GM12891 (cell line): ENCODE results near the gene NOX5.

Source experiments
- DNase-seq: peaks from one replicate; pipeline ENCODE4 v3.0.0; 2011; ENCODE audit warnings: low spot score; ENCODE audit not compliant: insufficient read length
- FAIRE-seq: peaks from 2 replicates; lab custom pipeline; 2011; peaks lifted over from hg19 to GRCh38; lab: Jason Lieb, UNC
- PAX5 ChIP-seq: IDR thresholded peaks from 2 replicates; pipeline ENCODE4 v1.6.1; 2011; ENCODE audit warnings: low read length, moderate library complexity, mild to moderate bottlenecking; ENCODE audit not compliant: insufficient read depth, severe bottlenecking
- POLR2A ChIP-seq: IDR thresholded peaks from 2 replicates; pipeline ENCODE4 v1.6.1; 2011; ENCODE audit warnings: low read depth, low read length, control low read depth
- POLR2AphosphoS5 ChIP-seq: IDR thresholded peaks from 2 replicates; pipeline ENCODE4 v1.6.1; 2011; ENCODE audit warnings: low read depth, low read length, control low read depth
- POU2F2 ChIP-seq: IDR thresholded peaks from 2 replicates; pipeline ENCODE4 v1.6.1; 2011; ENCODE audit warnings: low read depth, mild to moderate bottlenecking, control low read depth, low read length, moderate library complexity
- SPI1 ChIP-seq: IDR thresholded peaks from 2 replicates; pipeline ENCODE4 v1.6.1; 2011; ENCODE audit warnings: low read depth, low read length, control low read depth
- TAF1 ChIP-seq: IDR thresholded peaks from 2 replicates; pipeline ENCODE4 v1.6.1; 2011; ENCODE audit warnings: low read depth, low read length, control low read depth

NOX5 gene

GRCh38 chr15:69016021-69016595, 1.6 kb downstream of the NOX5 start:
- no peak for DNase-seq
- TF ChIP-seq TAF1 (no peak), POU2F2 (no peak), PAX5 (no peak)
- FAIRE-seq = no peak

GRCh38 chr15:69017978-69018377, 3.5 kb downstream of the NOX5 start:
- FAIRE-seq (no peak), DNase-seq (no peak)
- TF ChIP-seq TAF1 (no peak), POU2F2 (no peak), POLR2A (no peak), PAX5 (no peak), POLR2AphosphoS5 (no peak), SPI1 (no peak)

- FAIRE-seq (no peak), DNase-seq (no peak)
- no peak for TF ChIP-seq PAX5
- TF ChIP-seq SPI1 = no peak
- TF ChIP-seq POLR2A = no peak
- no peak for TF ChIP-seq POLR2AphosphoS5
- TF ChIP-seq TAF1 = no peak
- TF ChIP-seq POU2F2 = no peak
These were observed 4.5 kb downstream of the NOX5 start for GRCh38 chr15:69018951-69019350.

GRCh38 chr15:69021895-69022294, 7.4 kb downstream of the NOX5 start:
- TF ChIP-seq TAF1 = no peak
- TF ChIP-seq POLR2AphosphoS5 = no peak
- TF ChIP-seq SPI1 = no peak
- no peak for TF ChIP-seq POLR2A
- TF ChIP-seq PAX5 = no peak
- no peak for TF ChIP-seq POU2F2
- no peak for FAIRE-seq

GRCh38 chr15:69025320-69025719, 10.8 kb downstream of the NOX5 start:
- TF ChIP-seq PAX5 (no peak), POLR2A (no peak), TAF1 (no peak), SPI1 (no peak), POLR2AphosphoS5 (no peak), POU2F2 (no peak)
- no peak for FAIRE-seq
- DNase-seq = no peak

More at GRCh38 chr15:69021895-69022294, 7.4 kb downstream of the NOX5 start:
- DNase-seq = no peak

GRCh38 chr15:69026355-69026754, 11.9 kb downstream of the NOX5 start:
- TF ChIP-seq POU2F2 (no peak), TAF1 (no peak), POLR2AphosphoS5 (no peak), SPI1 (no peak), PAX5 (no peak), POLR2A (no peak)
- DNase-seq = no peak
- FAIRE-seq = no peak

GRCh38 chr15:69027976-69028518, 13.6 kb downstream of the NOX5 start:
- no peak for FAIRE-seq
- TF ChIP-seq TAF1 (no peak), PAX5 (no peak), POU2F2 (no peak), POLR2A (no peak), SPI1 (no peak), POLR2AphosphoS5 (no peak)
- DNase-seq = no peak

GRCh38 chr15:69031013-69032001, 16.8 kb downstream of the NOX5 start:
- FAIRE-seq (no peak), DNase-seq (peak; percentile 41)
- TF ChIP-seq SPI1 = no peak
- no peak for TF ChIP-seq TAF1
- TF ChIP-seq PAX5 = no peak

- no peak for FAIRE-seq
- no peak for TF ChIP-seq SPI1
- TF ChIP-seq POLR2AphosphoS5 = no peak
- TF ChIP-seq PAX5 = no peak
- no peak for TF ChIP-seq POLR2A
- no peak for TF ChIP-seq TAF1
- no peak for TF ChIP-seq POU2F2
- no peak for DNase-seq
These were observed 17.5 kb downstream of the NOX5 start for GRCh38 chr15:69032031-69032430.

- TF ChIP-seq PAX5 (no peak), SPI1 (no peak), POLR2A (no peak), POU2F2 (no peak), POLR2AphosphoS5 (no peak), TAF1 (no peak)
- DNase-seq (no peak), FAIRE-seq (no peak)
These were observed 18.3 kb downstream of the NOX5 start for GRCh38 chr15:69032703-69033373.
